ENCODE measurements around the gene PTPRD. TPM values are rescaled to one million over a fixed set of nuclear protein-coding genes. Genes with fewer than 3 reads are reported as not detected.
A peak's percentile ranks its signal among the peaks of the same experiment; 100 is the strongest.

Gene PTPRD
- total and polyA plus RNA-seq, 2 donors (not counting 1 experiment from before 2014, with no cell fraction given): not detected

GRCh38 chr9:10272830-10273229 lies 340.0 kb downstream of the PTPRD start:
- H3K4me3 ChIP-seq (ENCODE audit: control extremely low read depth in 1 of 5, extremely low read depth in 1 of 5, insufficient read depth in 1 of 5, low read depth in 2 of 5, low read length in 4 of 5): no peak overlapping the region
- DNase-seq (no peak), ATAC-seq (ENCODE audit: low read depth) (no peak)
- H3K4me2 ChIP-seq (replicated peaks; ENCODE audit: low read depth, low read length, poor library complexity, severe bottlenecking): no peak overlapping the region
- Mint-ChIP-seq H3K9me3 (ENCODE audit: insufficient read depth) (no peaks in the 10 kb centered on the region), H3K4me1 (peaks cover 4% of the 10 kb centered on the region), H3K4me3 (no peak overlapping the region), H3K27me3 (no peaks in the 10 kb centered on the region), H3K27ac (no peak overlapping the region)
- CTCF ChIA-PET: no interaction called here
- peaks cover 0 to 2% (median 0%) of the 10 kb centered on the region in 3 donors for H3K9me3 ChIP-seq (ENCODE audit: control extremely low read depth in 1 of 3, control insufficient read depth in 2 of 3, insufficient read depth in 1 of 3, low read length in 2 of 3)
- H2AFZ ChIP-seq (ENCODE audit: insufficient read depth, low read depth, low read length, poor library complexity, severe bottlenecking): no peak overlapping the region
- no peak for TF ChIP-seq EZH2 (IDR thresholded peaks at IDR 0.05; ENCODE audit: borderline replicate concordance, insufficient read depth, low read depth, low read length, poor library complexity, severe bottlenecking)
- no peak for TF ChIP-seq CTCF (IDR thresholded peaks at IDR 0.05)
- H3K27ac ChIP-seq (ENCODE audit: low read length in 2 of 2): no peak overlapping the region
- no peaks in the 10 kb centered on the region for H3K27me3 ChIP-seq (replicated peaks in 1 of 4; ENCODE audit: control extremely low read depth in 1 of 4, control insufficient read depth in 3 of 4, insufficient read depth in 4 of 4, low read length in 3 of 4)
- POLR2A ChIA-PET: no interaction called here
- no peaks in the 10 kb centered on the region for H4K20me1 ChIP-seq (ENCODE audit: control insufficient read depth, insufficient read depth, low read length, poor library complexity, severe bottlenecking)
- peaks cover 0 to 5% of the 10 kb centered on the region in 2 donors for H3K4me1 ChIP-seq (ENCODE audit: control insufficient read depth in 2 of 2, insufficient read depth in 2 of 2, low read length in 2 of 2)
- no peak overlapping the region for H3K9ac ChIP-seq (ENCODE audit: low read length)
- H3K36me3 ChIP-seq (replicated peaks in 1 of 2; ENCODE audit: control extremely low read depth in 1 of 2, control insufficient read depth in 1 of 2, extremely low read depth in 1 of 2, insufficient read depth in 2 of 2, low read length in 1 of 2): no peaks in the 10 kb centered on the region
- H3K79me2 ChIP-seq (ENCODE audit: control insufficient read depth, insufficient read depth, low read length): no peaks in the 10 kb centered on the region
- intact Hi-C loops (cut with micrococcal nuclease): no loop called here

- CTCF ChIA-PET: interaction anchor here (0.6 to 1.3 kb wide), 2 partner anchors 208 to 427 kb away, joined by 3 to 12 read pairs; no protein-coding TSS in a partner anchor
- Histone ChIP-seq H3K4me2 (replicated peaks; ENCODE audit: low read depth, low read length, poor library complexity, severe bottlenecking) (no peak overlapping the region), H3K79me2 (ENCODE audit: control insufficient read depth, insufficient read depth, low read length) (no peaks in the 10 kb centered on the region), H3K9me3 (ENCODE audit: control extremely low read depth in 1 of 3, control insufficient read depth in 2 of 3, insufficient read depth in 1 of 3, low read length in 2 of 3) (peaks cover 0 to 5% (median 0%) of the 10 kb centered on the region in 3 donors), H3K4me3 (ENCODE audit: control extremely low read depth in 1 of 5, extremely low read depth in 1 of 5, insufficient read depth in 1 of 5, low read depth in 2 of 5, low read length in 4 of 5) (no peak overlapping the region), H3K36me3 (replicated peaks in 1 of 2; ENCODE audit: control extremely low read depth in 1 of 2, control insufficient read depth in 1 of 2, extremely low read depth in 1 of 2, insufficient read depth in 2 of 2, low read length in 1 of 2) (no peaks in the 10 kb centered on the region), H3K4me1 (ENCODE audit: control insufficient read depth in 2 of 2, insufficient read depth in 2 of 2, low read length in 2 of 2) (peaks cover 0 to 5% of the 10 kb centered on the region in 2 donors), H3K27me3 (replicated peaks in 1 of 4; ENCODE audit: control extremely low read depth in 1 of 4, control insufficient read depth in 3 of 4, insufficient read depth in 4 of 4, low read length in 3 of 4) (no peaks in the 10 kb centered on the region), H3K27ac (ENCODE audit: low read length in 2 of 2) (no peak overlapping the region), H3K9ac (ENCODE audit: low read length) (no peak overlapping the region), H2AFZ (ENCODE audit: insufficient read depth, low read depth, low read length, poor library complexity, severe bottlenecking) (peak overlapping the region; percentile 24), H4K20me1 (ENCODE audit: control insufficient read depth, insufficient read depth, low read length, poor library complexity, severe bottlenecking) (no peaks in the 10 kb centered on the region)
- Mint-ChIP-seq H3K27me3 (no peaks in the 10 kb centered on the region), H3K9me3 (ENCODE audit: insufficient read depth) (no peaks in the 10 kb centered on the region), H3K4me1 (peaks cover 4% of the 10 kb centered on the region), H3K4me3 (no peak overlapping the region), H3K27ac (no peak overlapping the region)
- 0% methylated on average over 3 of the region's 8 CpGs for WGBS (ENCODE audit: insufficient coverage)
- ATAC-seq (ENCODE audit: low read depth) (peak; percentile 45), DNase-seq (peak; percentile 54)
- intact Hi-C loops (cut with micrococcal nuclease): no loop called here
- no peak for TF ChIP-seq EZH2 (IDR thresholded peaks at IDR 0.05; ENCODE audit: borderline replicate concordance, insufficient read depth, low read depth, low read length, poor library complexity, severe bottlenecking)
- peak; percentile 34 for TF ChIP-seq CTCF (IDR thresholded peaks at IDR 0.05)
- POLR2A ChIA-PET: no interaction called here
These were observed 344.0 kb downstream of the PTPRD start for GRCh38 chr9:10268531-10269485.

All from B cell (primary cell).